Measurements from ENCODE around the gene VILL.
A peak's percentile ranks its signal among the peaks of the same experiment; 100 is the strongest.

Gene VILL

GRCh38 chr3:37993820-37994638 lies 3.4 kb downstream of the VILL start:
- Histone ChIP-seq H3K4me1 (ENCODE audit: insufficient read depth, low read length) (0 out of 2 replicates have a peak, but pooled peaks cover 13% of the 10 kb centered on the region), H3K9ac (ENCODE audit: low read depth, low read length) (peak overlapping the region; percentile 74), H3K4me3 (ENCODE audit: low read length) (peak overlapping the region; percentile 57), H3K9me3 (ENCODE audit: insufficient read depth, low read depth, low read length) (no peaks in the 10 kb centered on the region), H3K27ac (ENCODE audit: low read depth, low read length) (no peak overlapping the region), H3K27me3 (ENCODE audit: insufficient read depth, low read length) (peaks cover 5% of the 10 kb centered on the region; the same call in 1 of the 2 replicates), H3K36me3 (ENCODE audit: insufficient read depth, low read length) (no peaks in the 10 kb centered on the region)
- WGBS = 61% methylated on average over 49 of the region's 49 CpGs

DNA sequence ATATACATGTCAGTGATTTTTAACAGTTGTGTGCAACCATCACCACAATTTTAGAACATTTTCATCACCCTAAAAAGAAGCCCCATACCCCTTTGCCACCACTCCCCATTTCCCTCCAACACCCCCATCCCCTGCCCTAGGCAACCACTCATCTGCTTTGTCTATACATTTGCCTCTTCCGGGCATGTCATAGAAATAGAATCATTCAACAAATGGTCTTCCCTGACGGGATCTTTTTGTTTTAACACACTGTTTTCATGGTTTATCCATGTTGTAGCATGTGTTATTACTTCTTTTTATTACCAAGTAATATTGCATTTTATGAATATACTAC lies 4.0 kb downstream of the VILL start:
- Histone ChIP-seq H3K27me3 (ENCODE audit: insufficient read depth, low read length) (peaks cover 5% of the 10 kb centered on the region; the same call in 1 of the 2 replicates), H3K4me1 (ENCODE audit: insufficient read depth, low read length) (0 out of 2 replicates have a peak, but pooled peaks cover 13% of the 10 kb centered on the region), H3K9me3 (ENCODE audit: insufficient read depth, low read depth, low read length) (no peaks in the 10 kb centered on the region), H3K27ac (ENCODE audit: low read depth, low read length) (no peak overlapping the region), H3K4me3 (ENCODE audit: low read length) (peak overlapping the region; percentile 57), H3K36me3 (ENCODE audit: insufficient read depth, low read length) (no peaks in the 10 kb centered on the region), H3K9ac (ENCODE audit: low read depth, low read length) (peak overlapping the region; percentile 74; the same call in 1 of the 2 replicates)
- 69% methylated on average over 2 of the region's 2 CpGs for WGBS

- Histone ChIP-seq H3K4me3 (ENCODE audit: low read length) (no peak overlapping the region), H3K9ac (ENCODE audit: low read depth, low read length) (no peak overlapping the region), H3K4me1 (ENCODE audit: insufficient read depth, low read length) (0 out of 2 replicates have a peak, but pooled peaks cover 8% of the 10 kb centered on the region), H3K27me3 (ENCODE audit: insufficient read depth, low read length) (peaks cover 5% of the 10 kb centered on the region; the same call in 1 of the 2 replicates), H3K36me3 (ENCODE audit: insufficient read depth, low read length) (no peaks in the 10 kb centered on the region), H3K9me3 (ENCODE audit: insufficient read depth, low read depth, low read length) (no peaks in the 10 kb centered on the region), H3K27ac (ENCODE audit: low read depth, low read length) (no peak overlapping the region)
- 90% methylated on average over 10 of the region's 10 CpGs for WGBS
Observed at GRCh38 chr3:37995652-37996641, 5.4 kb downstream of the VILL start.

DNA sequence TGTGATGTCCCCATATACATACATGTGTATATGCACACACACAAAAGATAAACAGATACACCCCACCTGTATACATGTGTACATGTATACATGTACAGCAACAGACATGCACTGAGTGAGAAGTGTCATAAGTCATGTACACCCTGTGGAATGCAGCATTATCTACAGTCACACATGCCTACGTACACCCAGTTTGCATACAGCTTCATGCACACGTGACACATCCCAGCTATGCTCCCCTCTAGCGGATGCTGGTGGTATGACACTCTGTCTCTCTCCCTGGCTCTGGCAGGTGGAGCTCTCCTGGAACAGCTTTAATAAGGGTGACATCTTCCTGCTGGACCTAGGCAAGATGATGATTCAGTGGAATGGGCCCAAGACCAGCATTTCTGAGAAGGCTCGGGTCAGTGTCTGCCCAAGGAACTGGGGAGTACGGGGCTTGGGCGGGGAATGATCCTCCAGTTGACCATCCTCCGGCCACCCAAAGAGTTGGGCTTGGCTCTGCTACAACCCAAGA lies 6.3 kb downstream of the VILL start:
- Histone ChIP-seq H3K27me3 (ENCODE audit: insufficient read depth, low read length) (peaks cover 5% of the 10 kb centered on the region; the same call in 1 of the 2 replicates), H3K4me3 (ENCODE audit: low read length) (no peak overlapping the region), H3K4me1 (ENCODE audit: insufficient read depth, low read length) (0 out of 2 replicates have a peak, but pooled peaks cover 4% of the 10 kb centered on the region), H3K9me3 (ENCODE audit: insufficient read depth, low read depth, low read length) (no peaks in the 10 kb centered on the region), H3K36me3 (ENCODE audit: insufficient read depth, low read length) (no peaks in the 10 kb centered on the region), H3K27ac (ENCODE audit: low read depth, low read length) (no peak overlapping the region), H3K9ac (ENCODE audit: low read depth, low read length) (no peak overlapping the region)
- WGBS = 50% methylated on average over 7 of the region's 7 CpGs

GRCh38 chr3:37997342-37997741 lies 6.8 kb downstream of the VILL start:
- no peak overlapping the region for H3K27ac ChIP-seq (ENCODE audit: low read depth, low read length)
- 93% methylated on average over 10 of the region's 10 CpGs for WGBS
- no peaks in the 10 kb centered on the region for H3K9me3 ChIP-seq (ENCODE audit: insufficient read depth, low read depth, low read length)

DNA sequence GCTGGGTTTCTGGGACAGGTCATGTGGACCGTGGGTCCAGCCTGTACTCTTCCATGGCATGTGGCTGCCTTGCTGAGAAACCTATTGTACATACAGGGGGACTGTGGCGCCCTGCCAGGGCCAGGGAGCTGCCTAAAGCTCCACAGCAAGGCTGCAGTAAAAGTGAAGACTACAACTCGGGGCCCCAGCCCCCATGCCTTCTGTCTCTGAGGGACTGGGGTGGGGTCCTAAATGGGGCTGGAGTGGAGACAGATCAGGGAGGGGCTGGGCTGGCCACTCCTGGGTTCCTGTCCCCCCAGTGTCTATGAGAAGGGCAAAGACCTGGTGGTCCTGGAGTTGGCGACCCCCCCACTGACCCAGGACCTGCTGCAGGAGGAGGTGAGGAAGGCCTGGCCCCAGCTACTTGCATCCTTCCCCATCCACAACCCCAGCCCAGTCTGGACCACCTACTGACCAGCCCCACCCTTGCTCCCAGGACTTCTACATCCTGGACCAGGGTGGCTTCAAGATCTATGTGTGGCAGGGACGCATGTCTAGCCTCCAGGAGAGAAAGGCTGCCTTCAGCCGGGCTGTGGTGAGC lies 7.3 kb downstream of the VILL start:
- Histone ChIP-seq H3K27me3 (ENCODE audit: insufficient read depth, low read length) (peaks cover 5% of the 10 kb centered on the region; the same call in 1 of the 2 replicates), H3K4me1 (ENCODE audit: insufficient read depth, low read length) (0 out of 2 replicates have a peak, but pooled peaks cover 4% of the 10 kb centered on the region), H3K27ac (ENCODE audit: low read depth, low read length) (no peak overlapping the region), H3K9ac (ENCODE audit: low read depth, low read length) (no peak overlapping the region), H3K9me3 (ENCODE audit: insufficient read depth, low read depth, low read length) (no peaks in the 10 kb centered on the region), H3K4me3 (ENCODE audit: low read length) (no peak overlapping the region), H3K36me3 (ENCODE audit: insufficient read depth, low read length) (no peaks in the 10 kb centered on the region)
- 84% methylated on average over 6 of the region's 6 CpGs for WGBS

More at GRCh38 chr3:37997342-37997741, 6.8 kb downstream of the VILL start:
- no peak overlapping the region for H3K4me3 ChIP-seq (ENCODE audit: low read length)
- no peaks in the 10 kb centered on the region for H3K36me3 ChIP-seq (ENCODE audit: insufficient read depth, low read length)
- H3K27me3 ChIP-seq (ENCODE audit: insufficient read depth, low read length) = peaks cover 5% of the 10 kb centered on the region; the same call in 1 of the 2 replicates
- no peak overlapping the region for H3K9ac ChIP-seq (ENCODE audit: low read depth, low read length)
- H3K4me1 ChIP-seq (ENCODE audit: insufficient read depth, low read length) = 0 out of 2 replicates have a peak, but pooled peaks cover 4% of the 10 kb centered on the region

GRCh38 chr3:37999836-38000235 lies 9.2 kb downstream of the VILL start:
- H3K27me3 ChIP-seq (ENCODE audit: insufficient read depth, low read length) = peaks cover 5% of the 10 kb centered on the region; the same call in 1 of the 2 replicates
- H3K36me3 ChIP-seq (ENCODE audit: insufficient read depth, low read length) = no peaks in the 10 kb centered on the region
- H3K4me1 ChIP-seq (ENCODE audit: insufficient read depth, low read length) = 0 out of 2 replicates have a peak, but pooled peaks cover 4% of the 10 kb centered on the region
- no peak overlapping the region for H3K27ac ChIP-seq (ENCODE audit: low read depth, low read length)
- no peak overlapping the region for H3K9ac ChIP-seq (ENCODE audit: low read depth, low read length)
- H3K4me3 ChIP-seq (ENCODE audit: low read length) = no peak overlapping the region
- H3K9me3 ChIP-seq (ENCODE audit: insufficient read depth, low read depth, low read length) = no peaks in the 10 kb centered on the region
- WGBS = 83% methylated on average over 6 of the region's 6 CpGs

- no peaks in the 10 kb centered on the region for H3K9me3 ChIP-seq (ENCODE audit: insufficient read depth, low read depth, low read length)
- WGBS = 89% methylated on average over 6 of the region's 6 CpGs
- H3K9ac ChIP-seq (ENCODE audit: low read depth, low read length) = no peak overlapping the region
Observed at GRCh38 chr3:38000242-38000916, 9.8 kb downstream of the VILL start.

DNA sequence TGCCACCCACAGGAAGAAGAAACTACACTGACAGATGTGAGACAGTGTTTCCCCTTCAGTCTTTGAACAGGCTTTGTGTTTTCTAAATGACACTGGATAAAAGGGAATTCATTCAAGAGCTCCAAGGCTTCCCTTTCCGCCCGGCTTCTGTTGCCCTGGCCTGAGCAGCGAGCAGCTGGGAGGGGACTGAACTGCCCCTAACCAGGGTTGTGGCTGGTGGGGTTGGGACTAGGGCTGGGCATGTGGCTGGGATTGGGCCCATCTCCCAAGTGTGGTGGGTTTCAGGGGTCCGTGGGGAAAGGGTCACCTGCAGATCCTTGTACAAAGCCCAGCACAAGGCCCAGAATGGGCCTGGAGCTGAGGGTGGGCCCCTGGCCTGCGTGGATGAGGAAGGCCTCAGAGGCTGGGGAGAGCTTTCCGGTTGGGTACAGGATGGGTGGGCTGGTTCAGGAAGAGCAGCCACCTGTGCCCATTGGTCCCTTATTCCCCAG lies 10.4 kb downstream of the VILL start:
- Histone ChIP-seq H3K9me3 (ENCODE audit: insufficient read depth, low read depth, low read length) (no peaks in the 10 kb centered on the region), H3K9ac (ENCODE audit: low read depth, low read length) (no peak overlapping the region), H3K27me3 (ENCODE audit: insufficient read depth, low read length) (peaks cover 5% of the 10 kb centered on the region; the same call in 1 of the 2 replicates), H3K36me3 (ENCODE audit: insufficient read depth, low read length) (no peaks in the 10 kb centered on the region), H3K27ac (ENCODE audit: low read depth, low read length) (no peak overlapping the region), H3K4me1 (ENCODE audit: insufficient read depth, low read length) (0 out of 2 replicates have a peak, but pooled peaks cover 4% of the 10 kb centered on the region), H3K4me3 (ENCODE audit: low read length) (no peak overlapping the region)
- 94% methylated on average over 6 of the region's 6 CpGs for WGBS

More at GRCh38 chr3:38000242-38000916, 9.8 kb downstream of the VILL start:
- Histone ChIP-seq H3K27me3 (ENCODE audit: insufficient read depth, low read length) (peaks cover 5% of the 10 kb centered on the region; the same call in 1 of the 2 replicates), H3K36me3 (ENCODE audit: insufficient read depth, low read length) (no peaks in the 10 kb centered on the region), H3K4me1 (ENCODE audit: insufficient read depth, low read length) (0 out of 2 replicates have a peak, but pooled peaks cover 4% of the 10 kb centered on the region), H3K27ac (ENCODE audit: low read depth, low read length) (no peak overlapping the region), H3K4me3 (ENCODE audit: low read length) (no peak overlapping the region)

Measured in HUES64 (cell line).